ENCODE data around the gene RHOG.
"Not testable (repeated sequence)": the region's sequence is repeated elsewhere in the genome, so short reads cannot be mapped to it uniquely, and the experiment has no call there.

The RHOG gene

DNA sequence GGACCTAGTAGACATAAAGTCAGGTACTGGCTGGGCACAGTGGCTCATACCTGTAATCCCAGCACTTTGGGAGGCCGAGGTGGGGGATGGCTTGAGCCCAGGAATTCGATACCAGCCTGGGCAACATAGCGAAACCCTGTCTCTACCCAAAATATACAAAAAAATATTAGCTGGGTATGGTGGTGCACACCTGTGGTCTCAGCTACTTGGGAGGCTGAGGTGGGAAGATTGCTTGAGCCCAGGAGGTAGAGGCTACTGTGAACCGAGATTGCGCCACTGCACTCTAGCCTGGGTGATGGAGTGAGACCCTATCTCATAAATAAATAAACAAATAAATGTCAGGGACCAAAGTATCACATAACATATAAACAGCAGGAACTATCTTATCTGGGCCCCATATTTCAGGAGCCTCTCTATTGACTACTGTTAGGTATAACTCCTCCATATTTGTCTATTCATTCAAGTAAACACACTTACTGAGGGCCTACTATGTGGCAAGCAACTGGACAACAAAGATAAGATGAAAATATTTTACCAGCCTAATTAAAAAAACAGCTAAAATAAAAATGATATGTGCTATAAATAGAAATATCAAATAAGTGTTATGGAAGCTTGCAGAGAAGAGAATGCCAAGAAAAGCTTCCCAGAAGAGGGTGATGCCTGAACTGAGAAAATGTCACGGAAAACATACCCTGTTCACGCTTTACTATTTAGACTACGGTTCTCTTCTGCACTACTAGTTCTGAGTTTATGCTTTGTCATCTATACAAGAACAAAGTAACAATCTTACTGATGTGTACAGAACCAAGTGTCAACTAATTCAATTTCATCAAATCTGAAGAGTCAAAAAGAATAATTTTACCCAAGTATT, 45.4 kb downstream of the RHOG start:
- Mint-ChIP-seq H3K4me3 (peak overlapping the region; percentile 99), H3K36me3 (peaks cover 10% of the 10 kb centered on the region), H3K9me3 (no peaks in the 10 kb centered on the region), H3K27me3 (no peaks in the 10 kb centered on the region), H3K4me1 (peaks cover 53% of the 10 kb centered on the region), H3K27ac (peak overlapping the region; percentile 93)

DNA sequence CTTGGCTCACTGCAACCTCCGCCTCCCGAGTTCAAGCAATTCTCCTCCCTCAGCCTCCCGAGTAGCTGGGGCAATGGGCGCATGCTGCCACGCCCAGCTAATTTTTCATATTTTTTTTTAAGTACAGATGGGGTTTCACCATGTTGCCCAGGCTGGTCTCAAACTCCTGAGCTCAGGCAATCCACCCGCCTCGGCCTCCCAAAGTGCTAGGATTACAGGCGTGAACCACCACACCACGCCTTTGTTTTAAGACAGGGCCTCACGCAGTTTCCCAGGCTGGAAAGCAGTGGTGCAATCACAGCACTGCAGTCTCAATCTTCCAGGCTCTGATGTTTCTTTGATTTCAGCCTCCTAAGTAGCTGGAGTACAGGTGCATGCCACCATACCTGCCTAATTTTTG, 46.4 kb downstream of the RHOG start:
- Mint-ChIP-seq H3K4me1 (peaks cover 61% of the 10 kb centered on the region), H3K4me3 (peak overlapping the region; percentile 44)
- not testable (repeated sequence) for H3K36me3 Mint-ChIP-seq, H3K27me3 Mint-ChIP-seq, H3K9me3 Mint-ChIP-seq, H3K27ac Mint-ChIP-seq

- Mint-ChIP-seq H3K27ac (peak overlapping the region; percentile 85), H3K27me3 (no peaks in the 10 kb centered on the region), H3K4me1 (peaks cover 78% of the 10 kb centered on the region), H3K9me3 (no peaks in the 10 kb centered on the region), H3K4me3 (peak overlapping the region; percentile 12), H3K36me3 (peaks cover 10% of the 10 kb centered on the region)
Measured at GRCh38 chr11:3786781-3787428, 53.9 kb downstream of the RHOG start.

DNA sequence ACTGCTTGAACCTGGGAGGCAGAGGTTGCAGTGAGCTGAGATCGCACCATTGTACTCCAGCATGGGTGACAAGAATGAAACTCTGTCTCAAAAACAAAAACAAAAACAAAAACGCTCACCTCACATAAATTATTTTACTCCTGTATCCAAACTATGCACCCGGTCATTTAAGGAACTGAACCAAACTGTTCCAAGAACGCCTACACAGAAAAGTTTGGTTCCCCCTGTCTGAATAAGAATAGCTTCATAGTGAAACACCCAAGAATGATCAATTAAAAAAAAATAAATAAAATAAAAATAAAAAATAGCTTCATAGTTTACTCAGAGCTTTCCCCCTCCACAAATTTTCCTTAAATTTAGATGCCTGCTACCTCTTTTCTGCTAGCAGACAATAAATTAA, 57.1 kb downstream of the RHOG start:
- Mint-ChIP-seq H3K9me3 (no peaks in the 10 kb centered on the region), H3K27ac (peak overlapping the region; percentile 65), H3K4me1 (peaks cover 69% of the 10 kb centered on the region), H3K27me3 (no peaks in the 10 kb centered on the region), H3K4me3 (peak overlapping the region; percentile 26), H3K36me3 (peaks cover 18% of the 10 kb centered on the region)

- Mint-ChIP-seq H3K9me3 (no peaks in the 10 kb centered on the region), H3K27me3 (no peaks in the 10 kb centered on the region), H3K4me1 (peaks cover 66% of the 10 kb centered on the region), H3K27ac (peak overlapping the region; percentile 8), H3K36me3 (peaks cover 23% of the 10 kb centered on the region), H3K4me3 (no peak overlapping the region)
Measured at GRCh38 chr11:3782963-3783362, 57.8 kb downstream of the RHOG start.

DNA sequence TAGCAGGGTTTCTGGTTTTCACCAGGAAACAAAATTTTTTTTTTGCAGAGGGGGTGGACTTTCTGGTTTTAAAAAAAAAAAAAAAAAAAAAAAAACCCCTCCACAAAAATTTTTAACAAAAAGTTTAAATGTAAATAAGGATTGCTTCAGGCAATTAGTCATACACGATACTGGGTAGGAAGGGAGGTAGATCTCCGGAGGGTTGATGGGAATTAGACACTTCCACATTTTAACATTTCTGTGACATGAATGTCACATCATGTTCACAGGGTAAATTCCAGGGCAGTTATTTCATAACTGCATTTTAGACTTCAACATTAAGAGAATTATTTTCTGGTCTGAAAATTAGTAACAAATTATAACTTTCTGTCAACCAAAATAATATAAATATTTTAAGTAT, 59.3 kb downstream of the RHOG start:
- peak overlapping the region; percentile 47 for H3K27ac Mint-ChIP-seq
- peaks cover 51% of the 10 kb centered on the region for H3K4me1 Mint-ChIP-seq
- peak overlapping the region; percentile 15 for H3K4me3 Mint-ChIP-seq
- peaks cover 23% of the 10 kb centered on the region for H3K36me3 Mint-ChIP-seq
- H3K27me3 Mint-ChIP-seq: no peaks in the 10 kb centered on the region
- H3K9me3 Mint-ChIP-seq: no peaks in the 10 kb centered on the region
